Kidney glomerular epithelial cell (primary cell): ENCODE measurements around the gene PRR15.

Experiments
- DNase-seq: peaks from one replicate; lab custom pipeline; 2025; lab: John Stamatoyannopoulos, UW

The PRR15 gene

GRCh38 chr7:29609162-29610037 lies 45.8 kb downstream of the PRR15 start:
- DNase-seq: no peak

- no peak for DNase-seq
Observed at GRCh38 chr7:29610086-29610485, 46.5 kb downstream of the PRR15 start.

GRCh38 chr7:29611941-29612544 lies 48.4 kb downstream of the PRR15 start:
- DNase-seq: no peak

DNA sequence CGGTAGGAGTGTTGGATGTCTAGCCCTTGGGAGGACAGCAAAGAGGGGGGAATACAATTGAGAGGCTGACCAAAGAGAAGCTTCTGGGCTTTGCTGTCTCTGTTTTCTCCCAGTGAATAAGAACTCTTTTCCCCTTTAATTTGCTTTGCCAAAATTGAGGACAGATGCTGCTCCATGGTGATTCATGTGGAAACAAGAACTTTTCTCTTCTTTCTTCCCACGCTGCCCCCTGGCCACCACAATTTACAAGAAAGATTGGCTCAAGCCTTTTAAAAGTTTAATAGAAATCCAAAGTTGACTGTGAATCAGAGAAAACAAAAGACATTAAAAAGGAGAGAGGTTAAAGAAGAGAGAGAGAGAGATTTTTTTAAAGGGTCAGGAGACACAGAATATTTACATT lies 49.0 kb downstream of the PRR15 start:
- no peak for DNase-seq

DNA sequence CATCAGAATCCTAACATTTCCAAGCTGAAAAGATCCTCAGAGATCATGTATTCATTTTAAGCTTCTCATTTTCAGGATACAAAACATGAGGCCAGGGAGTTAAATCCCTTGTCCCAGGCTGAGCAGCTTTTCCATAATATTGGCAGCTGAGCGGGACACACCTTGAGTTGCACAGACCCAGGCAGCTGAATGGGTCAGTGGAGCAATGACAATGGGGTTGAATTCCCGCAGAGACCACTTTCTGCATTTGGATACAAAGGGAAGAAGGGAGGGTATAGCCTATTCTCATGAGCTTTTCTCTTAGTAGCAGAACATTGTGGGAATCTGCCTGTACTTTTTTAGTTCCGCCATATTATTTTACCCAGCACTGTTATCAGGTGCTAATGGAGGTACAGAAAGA lies 49.5 kb downstream of the PRR15 start:
- DNase-seq: no peak

DNA sequence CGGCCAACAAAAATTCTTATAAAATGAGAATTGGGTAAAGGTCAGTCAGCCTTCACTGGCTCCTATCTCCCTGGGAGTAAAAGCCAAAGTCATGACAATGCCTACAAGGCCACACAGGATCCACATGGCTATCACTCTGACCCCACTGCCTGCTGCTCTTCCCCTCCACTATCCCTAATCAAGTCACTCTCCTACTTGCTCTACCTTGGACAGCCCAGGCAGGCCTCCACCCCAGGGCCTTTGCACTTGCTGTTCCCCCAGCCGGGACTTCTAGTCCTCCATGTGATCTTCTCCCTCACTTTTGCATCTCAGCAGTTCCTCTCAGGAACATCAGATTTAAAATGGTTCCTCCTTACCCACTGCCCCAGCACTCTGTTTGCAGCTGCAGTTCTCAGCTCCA lies 50.6 kb downstream of the PRR15 start:
- DNase-seq: no peak
